Measurements from ENCODE around the gene RALGPS1. TPM values are rescaled to one million over a fixed set of nuclear protein-coding genes. Genes with fewer than 3 reads are reported as not detected.

The RALGPS1 gene
- total RNA-seq, 4 donors from 2014 or later: 3.3 to 9.8 (median 6.7) TPM

GRCh38 chr9:127189628-127190027 lies 275.0 kb downstream of the RALGPS1 start:
- DNase-seq (ENCODE audit: low spot score in 2 of 2): no peak
- no peak for TF ChIP-seq EP300 (IDR thresholded peaks at IDR 0.05)
- TF ChIP-seq CTCF (IDR thresholded peaks at IDR 0.05): no peak
- TF ChIP-seq POLR2A (IDR thresholded peaks at IDR 0.05): no peak
- Histone ChIP-seq H3K4me3 (no peak overlapping the region), H3K36me3 (no peaks in the 10 kb centered on the region), H3K27me3 (no peaks in the 10 kb centered on the region), H3K4me1 (peaks cover 0 to 40% (median 31%) of the 10 kb centered on the region in 4 donors), H3K27ac (peak overlapping the region in 1 of 4 donors; percentile 49), H3K9me3 (no peaks in the 10 kb centered on the region)
- WGBS, 2 donors: 71 to 82% methylated on average over 5 of the region's 5 CpGs

GRCh38 chr9:127192744-127193143 lies 278.2 kb downstream of the RALGPS1 start:
- no peaks in the 10 kb centered on the region for H3K27me3 ChIP-seq
- 92 to 98% methylated on average over 3 of the region's 3 CpGs for WGBS, 2 donors
- peaks cover 0 to 18% (median 10%) of the 10 kb centered on the region in 4 donors for H3K4me1 ChIP-seq
- peaks cover 0 to 11% (median 0%) of the 10 kb centered on the region in 3 donors for H3K36me3 ChIP-seq
- no peak overlapping the region for H3K4me3 ChIP-seq
- H3K9me3 ChIP-seq: no peaks in the 10 kb centered on the region
- TF ChIP-seq EP300 (IDR thresholded peaks at IDR 0.05) (no peak), CTCF (IDR thresholded peaks at IDR 0.05) (no peak), POLR2A (IDR thresholded peaks at IDR 0.05) (no peak)
- no peak overlapping the region for H3K27ac ChIP-seq
- DNase-seq (ENCODE audit: low spot score in 2 of 2): no peak

- WGBS, 2 donors: 92 to 95% methylated on average over 1 of the region's 1 CpG
- Histone ChIP-seq H3K27me3 (no peaks in the 10 kb centered on the region), H3K4me3 (no peak overlapping the region), H3K27ac (no peak overlapping the region), H3K9me3 (no peaks in the 10 kb centered on the region), H3K36me3 (peaks cover 0 to 11% (median 0%) of the 10 kb centered on the region in 3 donors), H3K4me1 (peaks cover 0 to 18% (median 8%) of the 10 kb centered on the region in 4 donors)
- TF ChIP-seq CTCF (IDR thresholded peaks at IDR 0.05): no peak
- no peak for TF ChIP-seq EP300 (IDR thresholded peaks at IDR 0.05)
- TF ChIP-seq POLR2A (IDR thresholded peaks at IDR 0.05): no peak
- no peak for DNase-seq (ENCODE audit: low spot score in 2 of 2)
Observed at GRCh38 chr9:127193483-127193882, 278.9 kb downstream of the RALGPS1 start.

- Histone ChIP-seq H3K27me3 (no peaks in the 10 kb centered on the region), H3K27ac (no peak overlapping the region), H3K9me3 (no peaks in the 10 kb centered on the region), H3K4me3 (no peak overlapping the region), H3K36me3 (peaks cover 0 to 11% (median 0%) of the 10 kb centered on the region in 3 donors), H3K4me1 (peaks cover 0 to 28% (median 15%) of the 10 kb centered on the region in 4 donors)
- 91% methylated on average over 12 of the region's 12 CpGs for WGBS, 2 donors
- TF ChIP-seq POLR2A (IDR thresholded peaks at IDR 0.05) (no peak), EP300 (IDR thresholded peaks at IDR 0.05) (no peak), CTCF (IDR thresholded peaks at IDR 0.05) (no peak)
- no peak for DNase-seq (ENCODE audit: low spot score in 2 of 2)
Observed at GRCh38 chr9:127194881-127195713, 280.5 kb downstream of the RALGPS1 start.

Data from tibial nerve (tissue), 4 donors.